ENCODE measurements around the gene AGAP1. TPM values are rescaled to one million over a fixed set of nuclear protein-coding genes. Genes with fewer than 3 reads are reported as not detected.

The AGAP1 gene
- total RNA-seq, 1 donor from 2014 or later = 39.4 TPM

DNA sequence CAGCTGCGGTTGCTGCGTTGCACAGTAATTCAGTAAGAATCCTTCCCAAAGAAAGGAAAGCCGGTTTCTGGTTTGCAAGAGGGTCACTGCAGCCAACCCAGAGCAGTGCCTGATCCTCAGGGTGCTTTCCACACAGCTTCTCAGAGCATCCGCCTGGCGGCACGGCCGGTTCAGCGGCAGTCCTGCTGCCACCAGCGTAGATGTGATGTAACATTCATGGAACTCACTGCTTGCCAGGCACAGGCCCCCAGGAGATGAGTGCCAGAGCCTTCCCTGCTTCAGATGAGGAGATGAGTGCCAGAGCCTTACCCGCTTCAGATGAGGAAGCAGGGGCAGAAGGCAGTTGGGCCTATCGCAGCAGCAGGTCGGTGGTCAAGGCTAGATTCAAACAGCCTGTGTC, 444.1 kb downstream of the AGAP1 start:
- Histone ChIP-seq H3K9ac (ENCODE audit: low read length) (no peak overlapping the region), H3K9me3 (ENCODE audit: insufficient read depth, low read depth, low read length) (no peaks in the 10 kb centered on the region), H3K27me3 (ENCODE audit: insufficient read depth, low read length) (no peaks in the 10 kb centered on the region), H3K79me2 (ENCODE audit: insufficient read depth, low read length) (no peaks in the 10 kb centered on the region), H2AFZ (ENCODE audit: low read depth, low read length) (no peak overlapping the region), H3K4me2 (ENCODE audit: low read length) (no peak overlapping the region), H4K20me1 (ENCODE audit: insufficient read depth, low read length) (no peaks in the 10 kb centered on the region), H3K4me3 (ENCODE audit: insufficient read depth, low read depth, low read length) (no peak overlapping the region), H3K27ac (ENCODE audit: low read depth, low read length) (no peak overlapping the region), H3K4me1 (ENCODE audit: insufficient read depth, low read length) (peaks cover 18% of the 10 kb centered on the region), H3K36me3 (ENCODE audit: insufficient read depth, low read length) (no peaks in the 10 kb centered on the region)
- no peak for TF ChIP-seq EZH2 (IDR thresholded peaks at IDR 0.05; ENCODE audit: insufficient read depth, low read length)
- TF ChIP-seq, protein P1, sequence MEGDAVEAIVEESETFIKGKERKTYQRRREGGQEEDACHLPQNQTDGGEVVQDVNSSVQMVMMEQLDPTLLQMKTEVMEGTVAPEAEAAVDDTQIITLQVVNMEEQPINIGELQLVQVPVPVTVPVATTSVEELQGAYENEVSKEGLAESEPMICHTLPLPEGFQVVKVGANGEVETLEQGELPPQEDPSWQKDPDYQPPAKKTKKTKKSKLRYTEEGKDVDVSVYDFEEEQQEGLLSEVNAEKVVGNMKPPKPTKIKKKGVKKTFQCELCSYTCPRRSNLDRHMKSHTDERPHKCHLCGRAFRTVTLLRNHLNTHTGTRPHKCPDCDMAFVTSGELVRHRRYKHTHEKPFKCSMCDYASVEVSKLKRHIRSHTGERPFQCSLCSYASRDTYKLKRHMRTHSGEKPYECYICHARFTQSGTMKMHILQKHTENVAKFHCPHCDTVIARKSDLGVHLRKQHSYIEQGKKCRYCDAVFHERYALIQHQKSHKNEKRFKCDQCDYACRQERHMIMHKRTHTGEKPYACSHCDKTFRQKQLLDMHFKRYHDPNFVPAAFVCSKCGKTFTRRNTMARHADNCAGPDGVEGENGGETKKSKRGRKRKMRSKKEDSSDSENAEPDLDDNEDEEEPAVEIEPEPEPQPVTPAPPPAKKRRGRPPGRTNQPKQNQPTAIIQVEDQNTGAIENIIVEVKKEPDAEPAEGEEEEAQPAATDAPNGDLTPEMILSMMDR (IDR thresholded peaks at IDR 0.05; ENCODE audit: insufficient read depth, low read depth, low read length) = no peak
- H3K4me1 Mint-ChIP-seq (ENCODE audit: low read depth, unreplicated experiment) = peaks cover 18% of the 10 kb centered on the region
- peak; percentile 48 for DNase-seq (ENCODE audit: low read depth)
- H3K9me3 Mint-ChIP-seq (ENCODE audit: unreplicated experiment) = peaks cover 4% of the 10 kb centered on the region
- no peaks in the 10 kb centered on the region for H3K27me3 Mint-ChIP-seq (ENCODE audit: low read depth, unreplicated experiment)
- no peak for FAIRE-seq
- peaks cover 27% of the 10 kb centered on the region for H3K36me3 Mint-ChIP-seq (ENCODE audit: low read depth, unreplicated experiment)
- no peak overlapping the region for H3K27ac Mint-ChIP-seq (ENCODE audit: unreplicated experiment)
- no peak overlapping the region for H3K4me3 Mint-ChIP-seq (ENCODE audit: unreplicated experiment)

DNA sequence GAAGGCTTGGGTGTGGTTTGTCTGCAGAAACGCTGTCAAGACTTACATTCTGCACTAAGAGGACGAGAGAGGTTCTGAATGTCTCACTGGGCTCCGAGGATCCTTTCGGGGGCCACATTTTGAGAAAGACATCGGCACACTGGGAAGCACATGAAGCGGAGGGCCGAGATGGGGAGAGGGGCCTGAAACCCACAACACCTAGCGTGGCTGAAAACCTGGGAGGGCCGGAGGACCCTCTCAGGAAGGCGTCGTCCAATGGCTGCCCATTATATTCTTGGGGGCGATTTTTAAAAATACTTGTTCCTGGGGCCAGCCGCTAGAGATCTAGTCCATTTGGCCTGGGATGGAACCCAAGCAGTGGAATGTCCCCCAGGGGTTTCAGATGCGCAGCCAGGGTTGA, 444.8 kb downstream of the AGAP1 start:
- Histone ChIP-seq H2AFZ (ENCODE audit: low read depth, low read length) (no peak overlapping the region), H3K4me1 (ENCODE audit: insufficient read depth, low read length) (peaks cover 18% of the 10 kb centered on the region), H3K79me2 (ENCODE audit: insufficient read depth, low read length) (no peaks in the 10 kb centered on the region), H3K4me3 (ENCODE audit: insufficient read depth, low read depth, low read length) (no peak overlapping the region), H3K27ac (ENCODE audit: low read depth, low read length) (no peak overlapping the region), H3K36me3 (ENCODE audit: insufficient read depth, low read length) (no peaks in the 10 kb centered on the region), H3K9me3 (ENCODE audit: insufficient read depth, low read depth, low read length) (no peaks in the 10 kb centered on the region), H3K9ac (ENCODE audit: low read length) (no peak overlapping the region), H3K4me2 (ENCODE audit: low read length) (no peak overlapping the region), H3K27me3 (ENCODE audit: insufficient read depth, low read length) (no peaks in the 10 kb centered on the region), H4K20me1 (ENCODE audit: insufficient read depth, low read length) (no peaks in the 10 kb centered on the region)
- peaks cover 4% of the 10 kb centered on the region for H3K9me3 Mint-ChIP-seq (ENCODE audit: unreplicated experiment)
- no peak overlapping the region for H3K4me3 Mint-ChIP-seq (ENCODE audit: unreplicated experiment)
- peak overlapping the region; percentile 31 for H3K27ac Mint-ChIP-seq (ENCODE audit: unreplicated experiment)
- H3K27me3 Mint-ChIP-seq (ENCODE audit: low read depth, unreplicated experiment) = no peaks in the 10 kb centered on the region
- no peak for FAIRE-seq
- H3K36me3 Mint-ChIP-seq (ENCODE audit: low read depth, unreplicated experiment) = peaks cover 26% of the 10 kb centered on the region
- no peak for DNase-seq (ENCODE audit: low read depth)
- peaks cover 18% of the 10 kb centered on the region for H3K4me1 Mint-ChIP-seq (ENCODE audit: low read depth, unreplicated experiment)
- TF ChIP-seq, protein P1 (IDR thresholded peaks at IDR 0.05; ENCODE audit: insufficient read depth, low read depth, low read length) = no peak
- TF ChIP-seq EZH2 (IDR thresholded peaks at IDR 0.05; ENCODE audit: insufficient read depth, low read length) = no peak

DNA sequence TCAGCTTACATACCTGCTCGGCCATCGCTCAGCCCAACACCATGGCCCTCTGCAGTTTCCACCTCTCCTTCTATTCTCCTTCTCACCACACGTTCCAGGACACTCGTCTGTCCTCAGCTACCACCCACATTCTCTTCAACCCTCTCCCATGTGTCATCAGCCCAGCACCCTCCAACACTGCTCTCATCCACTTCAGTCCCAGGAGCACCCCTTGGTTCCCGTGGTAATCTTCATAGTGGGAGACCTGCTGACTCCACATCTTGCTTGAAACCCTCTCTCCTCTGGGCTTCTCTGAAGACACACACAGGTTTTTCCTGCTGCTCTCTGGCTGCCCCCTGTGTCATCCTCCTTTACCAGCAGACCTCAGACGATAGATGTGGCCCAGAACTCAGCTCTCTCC, 445.6 kb downstream of the AGAP1 start:
- no peaks in the 10 kb centered on the region for H3K79me2 ChIP-seq (ENCODE audit: insufficient read depth, low read length)
- H3K9ac ChIP-seq (ENCODE audit: low read length) = peak overlapping the region; percentile 56
- no peak overlapping the region for H2AFZ ChIP-seq (ENCODE audit: low read depth, low read length)
- H3K4me3 ChIP-seq (ENCODE audit: insufficient read depth, low read depth, low read length) = no peak overlapping the region
- peak overlapping the region; percentile 73 for H3K27ac ChIP-seq (ENCODE audit: low read depth, low read length)
- Mint-ChIP-seq H3K4me1 (ENCODE audit: low read depth, unreplicated experiment) (peaks cover 18% of the 10 kb centered on the region), H3K4me3 (ENCODE audit: unreplicated experiment) (no peak overlapping the region), H3K36me3 (ENCODE audit: low read depth, unreplicated experiment) (peaks cover 26% of the 10 kb centered on the region), H3K27ac (ENCODE audit: unreplicated experiment) (peak overlapping the region; percentile 88), H3K9me3 (ENCODE audit: unreplicated experiment) (peaks cover 4% of the 10 kb centered on the region), H3K27me3 (ENCODE audit: low read depth, unreplicated experiment) (no peaks in the 10 kb centered on the region)
- peaks cover 18% of the 10 kb centered on the region for H3K4me1 ChIP-seq (ENCODE audit: insufficient read depth, low read length)
- FAIRE-seq (no peak), DNase-seq (ENCODE audit: low read depth) (peak; percentile 16)
- no peaks in the 10 kb centered on the region for H4K20me1 ChIP-seq (ENCODE audit: insufficient read depth, low read length)
- peak overlapping the region; percentile 53 for H3K4me2 ChIP-seq (ENCODE audit: low read length)
- H3K36me3 ChIP-seq (ENCODE audit: insufficient read depth, low read length) = no peaks in the 10 kb centered on the region
- no peak for TF ChIP-seq EZH2 (IDR thresholded peaks at IDR 0.05; ENCODE audit: insufficient read depth, low read length)
- TF ChIP-seq, protein P1 (IDR thresholded peaks at IDR 0.05; ENCODE audit: insufficient read depth, low read depth, low read length) = no peak
- no peaks in the 10 kb centered on the region for H3K9me3 ChIP-seq (ENCODE audit: insufficient read depth, low read depth, low read length)
- no peaks in the 10 kb centered on the region for H3K27me3 ChIP-seq (ENCODE audit: insufficient read depth, low read length)
